ENCODE measurements around the gene MRPS11. TPM values are rescaled to one million over a fixed set of nuclear protein-coding genes. Genes with fewer than 3 reads are reported as not detected.
"Not testable (repeated sequence)": the region's sequence is repeated elsewhere in the genome, so short reads cannot be mapped to it uniquely, and the experiment has no call there.

Gene MRPS11
- total RNA-seq, 1 experiment from 2014 or later: 92.9 TPM

DNA sequence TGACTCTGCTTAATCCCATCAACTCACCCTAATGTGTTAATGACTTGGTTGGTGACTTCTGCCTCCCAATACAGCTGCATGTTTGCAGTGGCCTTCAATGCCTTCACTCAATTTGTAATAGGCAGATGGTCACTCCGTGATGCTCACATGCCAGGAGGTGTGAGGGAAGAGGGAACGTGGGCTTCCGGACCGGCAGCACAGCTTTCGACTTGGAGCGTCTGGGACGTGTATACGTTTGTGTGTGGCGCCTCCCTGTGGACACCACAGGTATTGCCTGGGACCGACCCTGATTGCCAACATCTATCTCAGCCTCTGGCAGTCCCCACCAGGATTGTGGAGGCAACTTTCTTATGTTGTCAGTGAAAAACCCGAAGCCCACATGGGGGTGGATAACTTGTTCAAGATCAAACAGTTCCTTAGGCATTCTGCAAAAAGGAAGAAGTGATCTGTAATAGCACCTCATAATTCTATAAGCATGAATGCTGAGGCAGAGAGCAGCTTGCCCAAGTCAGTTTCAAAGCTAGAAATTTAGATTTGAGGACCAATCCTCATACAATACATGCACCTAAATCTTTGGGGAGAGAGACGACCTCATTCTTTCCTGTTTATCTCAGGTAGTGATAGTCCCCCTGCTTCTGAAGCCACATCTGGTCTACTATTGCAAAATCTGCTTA is 17.2 kb upstream of the MRPS11 start:
- peak; percentile 78 for DNase-seq (ENCODE audit: low read depth, low spot score)
- in situ Hi-C loops (cut with HindIII; ENCODE audit: low pct_unique_long_range_greater_than_20kb, low sequenced_read_pairs): loop anchor here (10.0 to 25.0 kb wide), 2 partner anchors 162 to 205 kb away; partner anchors contain the start of gene AEN

DNA sequence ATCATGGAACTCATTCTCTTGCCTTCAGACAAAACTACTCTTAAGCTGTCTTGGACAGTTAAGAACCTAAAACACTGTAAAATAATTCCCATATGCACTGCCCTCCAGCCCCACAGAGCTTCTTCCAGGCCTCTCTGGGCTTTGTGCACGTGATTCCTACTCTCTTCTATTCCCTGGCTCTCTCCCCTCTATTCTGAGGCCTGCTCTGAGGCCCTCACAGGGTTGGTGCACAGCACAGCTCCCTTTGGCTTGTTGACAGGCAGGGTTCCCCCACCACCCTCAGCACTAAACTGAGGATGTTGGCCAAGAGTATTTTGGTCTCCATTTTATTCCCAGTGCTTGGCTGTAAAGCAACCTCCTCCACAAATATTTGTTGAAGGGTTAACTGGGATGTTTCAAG is 13.9 kb upstream of the MRPS11 start:
- in situ Hi-C loops (cut with HindIII; ENCODE audit: low pct_unique_long_range_greater_than_20kb, low sequenced_read_pairs): loop anchor here (10.0 to 25.0 kb wide), 2 partner anchors 159 to 209 kb away; partner anchors contain the start of gene AEN
- no peak for DNase-seq (ENCODE audit: low read depth, low spot score)

DNA sequence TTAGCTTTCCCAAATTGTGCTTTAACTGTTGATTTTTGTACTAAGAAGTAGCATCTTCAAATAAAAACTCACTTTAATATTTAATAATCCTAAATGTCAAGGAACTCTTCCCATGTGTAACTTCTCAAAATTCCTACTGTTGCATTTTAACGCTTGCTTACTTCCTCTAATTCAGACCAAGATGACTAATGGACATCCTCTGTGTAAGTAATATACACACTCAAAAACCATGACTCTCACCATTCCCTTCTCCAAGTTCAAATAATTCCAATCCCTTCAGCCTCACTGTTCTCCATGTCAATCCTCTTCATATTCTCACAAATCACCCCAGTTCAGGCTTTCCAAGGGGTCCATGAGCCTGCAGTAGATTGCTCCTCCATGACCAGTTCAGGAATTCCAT is 13.3 kb upstream of the MRPS11 start:
- in situ Hi-C loops (cut with HindIII; ENCODE audit: low pct_unique_long_range_greater_than_20kb, low sequenced_read_pairs): loop anchor here (10.0 to 25.0 kb wide), 2 partner anchors 158 to 209 kb away; partner anchors contain the start of gene AEN

DNA sequence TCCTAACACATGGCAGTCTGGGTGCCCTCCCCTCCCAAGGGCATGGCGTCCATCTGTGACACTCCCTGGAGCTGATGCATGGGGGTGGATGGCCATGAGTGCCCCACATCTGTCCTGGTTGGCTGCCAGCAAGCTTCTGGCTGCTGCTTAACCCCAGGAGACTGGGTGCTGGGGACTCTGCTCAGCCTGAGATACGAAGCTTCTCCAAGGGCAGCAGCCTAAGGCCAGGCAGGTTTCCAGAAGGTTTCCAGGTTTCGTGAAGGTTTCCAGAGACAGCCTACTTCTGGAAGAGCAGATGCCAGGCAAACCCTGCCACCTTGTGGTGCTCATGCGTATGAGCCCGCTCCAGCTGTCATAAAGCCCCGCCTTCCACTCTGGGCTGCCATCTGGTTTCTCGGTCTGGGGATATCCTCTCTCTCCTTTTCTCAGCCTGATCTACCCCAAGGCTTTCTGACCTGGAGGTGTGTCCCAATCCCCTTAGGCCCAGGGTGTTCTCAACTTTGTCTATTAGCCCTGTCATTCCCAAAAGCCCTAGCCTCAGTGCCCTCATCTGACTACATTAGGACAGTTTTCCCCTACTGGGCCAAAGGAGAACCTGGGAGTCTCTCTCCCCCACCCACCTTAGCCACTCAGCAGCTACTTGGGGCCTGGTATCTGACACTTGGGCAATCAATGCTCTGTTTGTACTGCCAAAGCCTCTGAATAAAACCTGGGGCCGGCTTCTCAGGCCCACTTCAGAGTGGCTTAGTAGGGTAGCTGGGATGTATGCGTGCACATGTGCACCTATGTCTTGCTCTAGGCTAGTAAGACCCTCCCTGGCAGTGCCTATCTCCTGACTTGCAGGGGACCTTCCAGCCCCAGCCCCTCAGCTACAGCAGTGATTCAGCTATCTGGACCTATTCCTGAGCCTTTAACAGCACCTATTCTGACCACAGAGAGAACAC is 12.4 kb upstream of the MRPS11 start:
- peak; percentile 79 for DNase-seq (ENCODE audit: low read depth, low spot score)
- in situ Hi-C loops (cut with HindIII; ENCODE audit: low pct_unique_long_range_greater_than_20kb, low sequenced_read_pairs): loop anchor here (10.0 to 25.0 kb wide), 2 partner anchors 157 to 210 kb away; partner anchors contain the start of gene AEN

More for the DNA sequence above, 13.3 kb upstream of the MRPS11 start:
- DNase-seq (ENCODE audit: low read depth, low spot score): no peak

DNA sequence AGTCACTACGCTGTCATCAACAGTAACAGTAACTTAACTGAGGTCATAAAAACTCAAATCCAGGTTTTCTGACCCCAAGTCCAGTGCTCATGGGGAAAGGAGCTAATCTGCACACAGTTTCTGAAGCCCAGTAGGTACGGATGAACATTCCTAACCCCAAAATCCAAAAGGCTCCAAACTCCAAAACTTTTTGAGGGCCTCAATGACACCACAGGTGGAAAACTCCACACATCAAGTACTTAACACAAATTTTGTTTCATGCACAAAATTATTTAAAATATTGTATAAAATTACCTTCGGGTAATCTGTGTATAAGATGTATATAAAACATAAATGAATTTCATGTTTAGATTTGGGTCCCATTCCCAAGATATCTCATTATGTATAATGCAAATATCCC is 10.8 kb upstream of the MRPS11 start:
- no peak for DNase-seq (ENCODE audit: low read depth, low spot score)
- in situ Hi-C loops (cut with HindIII; ENCODE audit: low pct_unique_long_range_greater_than_20kb, low sequenced_read_pairs): loop anchor here (10.0 to 25.0 kb wide), 2 partner anchors 156 to 212 kb away; partner anchors contain the start of gene AEN

DNA sequence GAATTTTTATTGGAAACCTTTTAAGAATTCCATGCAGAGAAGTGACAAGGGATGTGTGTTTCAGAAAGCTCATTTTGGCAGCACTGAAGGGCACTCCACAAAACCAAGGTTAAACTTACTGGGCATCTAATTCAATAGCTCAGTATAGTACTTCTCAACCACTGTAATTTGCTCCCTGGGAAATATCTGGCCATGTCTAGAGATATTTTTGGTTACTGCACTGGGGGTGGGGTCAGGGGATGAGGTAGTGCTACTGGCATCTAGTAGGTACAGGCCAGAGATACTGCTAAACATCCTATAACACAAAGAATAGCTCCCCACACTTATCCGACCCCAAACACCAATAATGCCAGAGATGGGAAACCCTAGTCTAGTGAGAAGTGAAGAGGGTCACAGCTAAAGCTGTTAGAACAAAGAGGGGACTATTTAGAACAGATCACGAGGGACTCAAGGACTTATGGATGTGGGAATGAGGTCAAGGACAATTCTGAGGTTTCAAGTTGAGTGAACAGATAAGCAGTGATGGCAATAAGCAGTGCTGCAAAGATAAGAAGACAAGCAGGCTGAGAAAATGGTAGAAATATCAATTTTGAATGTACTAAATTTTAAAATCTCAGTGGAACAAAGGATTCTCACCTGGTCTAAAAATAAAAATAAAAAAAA is 3.5 kb upstream of the MRPS11 start:
- in situ Hi-C loops (cut with HindIII; ENCODE audit: low pct_unique_long_range_greater_than_20kb, low sequenced_read_pairs): loop anchor here (25.0 kb wide), 1 partner anchor 148 kb away; the partner anchor contains the start of gene AEN
- DNase-seq (ENCODE audit: low read depth, low spot score): peak; percentile 51

DNA sequence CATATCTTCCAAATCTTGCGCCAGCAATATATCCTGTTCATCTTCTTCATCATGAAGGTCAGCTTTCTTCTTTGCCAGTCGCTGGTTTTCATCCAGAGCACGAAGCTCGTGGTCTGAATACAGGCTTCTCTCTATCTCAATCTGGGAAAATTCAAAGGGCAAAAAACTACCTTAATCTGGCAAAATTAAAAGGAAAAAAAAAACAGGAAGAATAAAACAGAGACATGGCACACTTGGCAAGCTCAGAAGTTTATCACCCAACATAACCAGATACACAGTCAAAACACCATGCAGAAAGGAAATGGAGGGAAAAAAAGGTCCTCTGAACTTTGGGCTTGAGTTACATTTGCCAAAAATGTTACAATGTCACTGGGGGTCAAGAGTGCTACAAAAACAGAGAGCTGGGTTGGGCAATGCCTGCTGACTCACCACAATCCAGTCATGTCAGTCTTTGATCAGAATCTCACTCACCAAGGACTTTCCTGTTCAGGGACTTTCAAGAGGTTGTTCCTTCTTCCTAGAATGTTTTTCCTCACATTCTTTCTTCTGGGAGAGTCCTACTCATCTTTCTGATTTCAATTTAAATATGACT is 1.8 kb upstream of the MRPS11 start:
- in situ Hi-C loops (cut with HindIII; ENCODE audit: low pct_unique_long_range_greater_than_20kb, low sequenced_read_pairs): loop anchor here (25.0 kb wide), 1 partner anchor 147 kb away; the partner anchor contains the start of gene AEN
- DNase-seq (ENCODE audit: low read depth, low spot score): no peak

DNA sequence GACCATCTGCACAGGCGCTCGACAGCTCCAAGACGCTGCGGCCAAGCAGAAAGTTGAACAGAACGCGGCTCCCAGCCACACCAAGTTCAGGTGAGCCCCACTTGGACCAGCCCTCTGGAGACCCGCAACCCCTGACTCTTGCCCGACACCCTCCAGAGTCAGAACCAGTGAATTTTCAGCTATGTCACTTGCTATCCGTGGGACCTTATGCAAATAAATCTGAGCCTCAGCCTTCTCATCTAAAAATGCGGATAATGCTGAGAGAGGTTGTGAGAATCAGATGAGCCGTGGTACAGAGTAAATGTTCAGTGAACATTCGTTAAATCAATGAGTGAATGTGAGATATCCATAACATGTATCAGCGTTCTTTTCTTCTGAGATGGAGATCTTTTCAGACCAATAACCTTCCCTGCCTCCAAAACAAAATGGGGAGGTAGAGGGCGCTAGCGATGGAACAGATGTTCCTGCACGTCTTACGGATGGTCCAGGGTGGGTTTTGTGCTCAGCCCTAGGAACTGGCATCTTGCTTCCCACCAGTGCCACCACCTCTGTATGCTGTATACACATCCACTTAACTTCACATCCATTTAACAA is 524 bp downstream of the MRPS11 start:
- DNase-seq (ENCODE audit: low read depth, low spot score): peak; percentile 23
- in situ Hi-C loops (cut with HindIII; ENCODE audit: low pct_unique_long_range_greater_than_20kb, low sequenced_read_pairs): loop anchor here (25.0 kb wide), 1 partner anchor 144 kb away; the partner anchor contains the start of gene AEN

DNA sequence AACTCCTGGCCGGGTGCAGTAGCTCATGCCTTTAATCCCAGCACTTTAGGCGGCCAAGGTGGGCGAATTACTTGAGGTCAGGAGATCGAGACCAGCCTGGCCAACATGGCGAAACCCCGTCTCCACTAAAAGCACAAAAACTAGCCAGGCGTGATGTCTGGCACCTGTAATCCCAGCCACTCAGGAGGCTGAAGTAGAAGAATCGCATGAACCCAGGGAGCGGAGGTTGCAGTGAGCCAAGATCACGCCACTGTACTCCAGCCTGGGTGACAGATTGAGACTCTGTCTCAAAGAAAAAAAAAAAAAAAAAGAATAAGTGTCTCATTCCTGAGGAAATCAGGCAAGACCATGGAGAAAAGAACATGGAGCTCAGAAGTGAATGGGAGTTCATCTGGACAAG is 1.2 kb downstream of the MRPS11 start:
- in situ Hi-C loops (cut with HindIII; ENCODE audit: low pct_unique_long_range_greater_than_20kb, low sequenced_read_pairs): loop anchor here (25.0 kb wide), 1 partner anchor 144 kb away; the partner anchor contains the start of gene AEN
- not testable (repeated sequence) for DNase-seq (ENCODE audit: low read depth, low spot score)

DNA sequence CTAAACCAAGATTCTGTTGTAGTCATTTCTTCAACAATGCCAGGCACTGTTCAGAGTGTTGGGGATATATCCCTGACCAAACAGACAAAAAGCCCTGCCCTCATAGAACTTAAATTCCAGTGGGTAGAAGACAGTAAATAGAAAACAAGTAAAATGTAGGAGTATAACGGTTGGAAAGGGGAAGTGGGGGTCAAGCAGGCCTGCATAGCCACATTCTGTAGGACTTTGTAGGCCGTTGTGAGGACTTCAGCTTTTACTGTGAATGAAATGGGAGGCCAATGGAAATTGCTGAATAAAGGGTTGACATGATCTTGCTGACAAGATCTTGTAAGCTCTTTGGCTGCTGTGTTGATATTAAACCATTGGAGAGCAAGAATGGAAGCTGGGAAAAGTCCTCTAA is 1.8 kb downstream of the MRPS11 start:
- in situ Hi-C loops (cut with HindIII; ENCODE audit: low pct_unique_long_range_greater_than_20kb, low sequenced_read_pairs): loop anchor here (25.0 kb wide), 1 partner anchor 143 kb away; the partner anchor contains the start of gene AEN
- no peak for DNase-seq (ENCODE audit: low read depth, low spot score)

DNA sequence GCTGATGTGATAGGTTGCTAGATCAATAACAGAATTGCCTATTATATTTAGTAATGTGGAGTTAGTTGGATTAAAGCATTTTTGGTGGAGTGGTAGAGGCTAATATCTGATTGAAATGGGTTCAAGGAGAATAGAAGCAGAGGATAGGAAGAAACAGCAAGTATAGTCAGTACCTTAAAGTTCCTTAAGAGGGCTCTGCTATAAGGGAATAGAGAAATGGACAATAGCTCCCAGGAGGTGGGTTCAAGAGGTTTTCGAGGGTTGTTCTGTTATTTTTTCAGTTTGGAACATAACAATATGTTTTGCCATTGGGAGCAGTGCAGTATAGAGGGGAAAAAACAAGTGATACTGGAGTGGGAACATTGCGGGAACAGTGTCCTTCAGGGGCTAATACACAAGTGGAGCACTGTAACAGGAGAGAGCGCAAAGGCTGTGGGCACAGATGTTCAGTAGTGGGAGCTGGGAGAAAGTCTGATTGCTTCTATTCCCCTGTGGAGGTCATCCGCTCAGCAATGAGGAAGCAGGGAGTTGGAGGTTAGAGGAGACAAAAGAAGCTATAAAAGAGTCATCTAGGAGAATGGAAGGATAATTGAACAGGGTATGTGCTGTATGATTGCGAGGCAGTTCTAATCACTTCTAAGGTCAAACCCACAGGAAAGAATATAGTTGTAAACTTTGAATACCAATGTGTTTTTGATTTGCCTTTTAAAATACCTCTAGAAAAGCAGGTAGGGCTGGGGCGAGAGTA is 3.3 kb downstream of the MRPS11 start:
- in situ Hi-C loops (cut with HindIII; ENCODE audit: low pct_unique_long_range_greater_than_20kb, low sequenced_read_pairs): loop anchor here (25.0 kb wide), 1 partner anchor 142 kb away; the partner anchor contains the start of gene AEN
- no peak for DNase-seq (ENCODE audit: low read depth, low spot score)

DNA sequence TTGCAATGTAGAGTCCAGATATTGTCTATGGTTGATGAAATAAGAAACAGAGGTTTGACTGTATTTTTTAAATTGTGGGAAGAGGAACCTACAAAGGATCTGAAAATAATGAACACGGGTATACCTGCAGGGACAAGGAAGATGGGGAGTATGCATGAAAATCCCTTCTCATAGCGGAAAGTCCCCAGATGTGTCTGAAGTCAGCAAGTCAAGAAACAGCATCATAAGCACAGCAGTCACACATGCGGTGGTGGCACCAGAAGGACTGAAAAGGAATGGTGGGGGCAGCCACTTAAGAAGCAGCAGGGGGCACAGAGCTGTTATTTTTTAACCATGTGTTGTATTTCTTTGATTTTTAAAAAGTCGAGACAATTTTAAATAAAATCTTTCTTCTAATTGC is 4.7 kb downstream of the MRPS11 start:
- no peak for DNase-seq (ENCODE audit: low read depth, low spot score)
- in situ Hi-C loops (cut with HindIII; ENCODE audit: low pct_unique_long_range_greater_than_20kb, low sequenced_read_pairs): loop anchor here (25.0 kb wide), 1 partner anchor 140 kb away; the partner anchor contains the start of gene AEN

DNA sequence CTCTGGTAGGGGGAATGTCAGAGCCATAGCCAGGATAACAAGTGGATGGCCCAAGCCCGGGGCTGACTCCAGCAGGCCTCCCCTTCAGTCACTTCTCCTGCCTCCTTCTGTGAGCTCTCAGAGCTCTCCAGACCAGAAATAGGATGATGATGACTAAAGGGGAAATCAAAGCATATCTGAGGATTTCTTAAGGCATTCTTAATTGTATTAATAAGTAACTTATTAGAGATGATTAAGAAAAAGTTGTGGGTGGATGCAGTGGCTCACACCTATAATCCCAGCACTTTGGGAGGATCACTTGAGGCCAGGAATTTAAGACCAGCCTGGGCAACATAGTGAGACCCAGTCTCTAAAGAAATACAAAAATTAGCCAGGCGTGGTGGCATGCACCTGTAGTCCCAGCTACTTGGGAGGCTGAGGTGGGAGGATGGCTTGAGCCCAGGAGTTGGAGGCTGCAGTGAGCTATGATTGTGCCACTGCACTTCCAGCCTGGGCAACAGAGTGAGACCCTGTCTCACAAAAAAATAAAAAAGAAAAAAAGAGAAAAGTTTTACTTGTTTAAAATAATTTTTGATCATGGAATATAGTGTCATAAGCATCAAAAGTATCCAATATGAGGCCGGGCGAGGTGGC is 6.3 kb downstream of the MRPS11 start:
- DNase-seq (ENCODE audit: low read depth, low spot score): not testable (repeated sequence)
- in situ Hi-C loops (cut with HindIII; ENCODE audit: low pct_unique_long_range_greater_than_20kb, low sequenced_read_pairs): loop anchor here (25.0 kb wide), 1 partner anchor 139 kb away; the partner anchor contains the start of gene AEN

DNA sequence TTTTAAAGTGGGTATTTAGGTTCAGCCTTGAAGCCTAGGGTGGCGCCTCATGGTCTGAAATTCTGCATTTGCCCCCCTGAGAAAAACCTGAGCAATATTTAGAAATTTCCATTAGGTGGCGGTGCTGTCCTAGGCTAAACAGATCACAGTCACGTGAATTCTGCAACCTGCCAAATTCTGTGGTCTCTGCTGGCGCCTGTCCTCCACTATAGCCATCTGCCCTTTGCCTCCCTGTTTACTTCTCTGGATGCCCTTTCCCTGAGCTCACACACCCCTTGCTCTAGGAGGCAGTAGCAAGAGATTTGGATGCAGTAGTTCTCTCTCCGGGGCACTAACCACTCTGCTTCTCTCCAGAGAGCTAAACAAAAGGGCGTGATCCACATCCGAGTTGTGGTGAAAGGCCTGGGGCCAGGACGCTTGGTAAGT is 9.1 kb downstream of the MRPS11 start:
- in situ Hi-C loops (cut with HindIII; ENCODE audit: low pct_unique_long_range_greater_than_20kb, low sequenced_read_pairs): no loop called here
- peak; percentile 61 for DNase-seq (ENCODE audit: low read depth, low spot score)

DNA sequence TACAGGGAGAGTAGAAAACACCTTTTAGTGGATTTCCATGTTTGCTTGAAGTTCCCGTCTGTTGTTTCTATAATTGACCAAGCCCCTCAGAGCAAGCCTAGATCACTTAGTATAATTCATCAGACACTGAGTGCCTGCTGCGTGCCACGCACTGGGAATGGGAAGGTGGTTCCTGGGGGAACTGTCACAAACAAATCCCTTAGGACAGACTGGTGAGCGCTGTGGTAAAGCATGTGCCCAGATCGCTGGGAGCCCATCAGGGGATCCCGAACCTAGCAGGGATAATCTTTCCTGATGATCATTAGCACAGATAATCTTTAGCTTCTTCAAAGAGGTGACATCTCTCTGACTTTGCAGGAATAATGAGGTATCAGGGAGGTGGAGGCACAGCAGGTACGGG is 9.6 kb downstream of the MRPS11 start:
- DNase-seq (ENCODE audit: low read depth, low spot score): no peak
- in situ Hi-C loops (cut with HindIII; ENCODE audit: low pct_unique_long_range_greater_than_20kb, low sequenced_read_pairs): no loop called here

All from SK-MEL-5 (cell line).